NOMO-1 (cell line): ENCODE results near the gene TSPO2.
A peak's percentile ranks its signal among the peaks of the same experiment; 100 is the strongest.
"Not testable (repeated sequence)": the region's sequence is repeated elsewhere in the genome, so short reads cannot be mapped to it uniquely, and the experiment has no call there.

Source experiments
- DNase-seq, 2 experiments: peaks; one replicate each; lab custom pipeline; 2025; ENCODE audit not compliant: unreplicated experiment in 2 of 2; lab: John Stamatoyannopoulos, UW

Gene TSPO2

DNA sequence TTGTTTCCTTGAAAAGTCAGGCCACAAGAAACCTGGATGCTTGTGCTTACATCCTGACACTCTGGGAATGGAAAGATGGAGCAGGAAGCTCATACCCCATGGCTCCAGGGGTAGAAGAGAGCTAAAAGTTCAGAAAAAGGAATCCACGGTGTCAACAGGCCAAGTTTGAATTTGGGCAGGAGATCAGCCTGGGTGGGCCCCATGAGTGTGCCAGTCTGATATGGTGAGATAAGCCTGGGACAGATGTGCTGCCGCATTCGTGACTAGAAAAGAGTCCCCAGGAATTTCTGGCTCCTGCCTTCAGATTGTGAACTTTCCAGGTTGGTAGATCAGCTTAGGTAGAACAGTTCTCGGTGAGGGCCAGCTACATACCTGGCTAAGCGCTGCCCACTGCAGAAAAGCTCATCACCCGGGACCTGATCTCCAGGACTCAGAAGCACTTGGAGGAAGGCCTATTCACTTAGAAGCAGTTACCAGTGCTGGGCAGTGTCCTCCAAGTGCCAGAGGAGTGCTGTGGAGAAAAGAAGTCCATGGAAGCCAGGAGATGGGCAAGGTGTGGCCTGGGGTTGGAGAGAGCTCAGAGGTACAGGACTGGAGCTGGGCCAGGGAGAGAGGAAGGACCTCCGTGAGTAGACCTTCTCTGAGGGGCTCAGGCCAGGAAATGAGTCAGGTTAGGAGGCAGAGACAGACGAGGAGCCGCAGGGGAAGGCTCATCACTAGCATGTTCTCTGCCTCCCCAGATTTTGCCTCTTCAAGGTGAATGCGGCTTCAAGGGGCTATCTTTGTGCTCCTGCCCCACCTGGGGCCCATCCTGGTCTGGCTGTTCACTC lies at the start of gene TSPO2:
TSPO2 (plus strand) TSS at position 242 of the 830 bp plus-strand sequence; CDS start at position 761, 519 bp downstream.
- no peak for DNase-seq

DNA sequence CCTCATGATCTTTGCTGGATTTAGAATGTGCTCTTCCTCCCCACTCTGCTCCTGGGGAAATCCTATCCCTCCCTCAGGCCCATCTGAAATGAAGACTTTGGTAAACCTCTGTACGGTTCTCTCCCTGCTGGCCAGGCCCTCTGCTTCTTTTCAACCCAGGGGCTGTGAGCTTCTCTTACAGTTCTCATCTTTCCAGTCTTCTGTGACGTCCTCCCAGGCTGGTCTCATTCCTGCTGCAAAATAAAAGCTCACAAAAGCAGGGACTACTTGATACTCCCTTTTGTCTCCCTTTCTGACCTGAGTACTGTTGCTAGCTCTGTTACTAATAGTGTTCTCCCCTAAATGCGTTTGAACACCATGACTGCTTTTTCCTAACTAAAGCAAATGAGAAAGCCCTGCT lies 49.5 kb upstream of the TSPO2 start:
- no peak for DNase-seq

DNA sequence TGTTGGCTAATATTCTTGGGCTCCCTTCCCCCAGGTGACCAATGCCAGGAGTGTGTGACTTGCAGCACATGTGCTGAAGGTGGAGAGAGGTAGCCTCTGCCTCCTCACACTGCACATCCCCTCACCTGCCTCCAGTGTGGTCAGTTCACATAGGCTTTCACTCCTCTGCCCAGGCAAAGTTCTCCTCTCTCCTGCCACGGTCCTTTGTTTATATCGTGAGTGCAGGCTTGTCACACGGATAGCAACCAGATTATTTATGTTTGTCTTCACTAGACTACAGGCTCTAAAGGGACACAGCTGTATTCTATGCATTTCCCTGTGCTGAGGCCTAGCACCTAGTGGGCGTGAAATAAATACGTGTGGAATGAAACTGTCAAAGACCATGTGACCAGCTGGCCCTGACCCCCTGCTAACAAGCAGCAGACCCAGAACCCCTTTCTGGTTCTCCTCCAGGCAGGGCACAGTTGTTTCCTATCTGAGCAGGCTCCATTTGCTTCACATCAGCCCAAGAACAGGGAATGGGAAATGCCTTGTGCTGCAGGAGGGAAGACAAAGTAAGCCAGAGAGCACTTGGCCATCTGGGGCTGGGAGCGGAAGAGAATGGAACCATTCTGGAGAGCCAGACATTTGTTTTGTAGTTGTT lies 45.6 kb upstream of the TSPO2 start:
- no peak for DNase-seq

DNA sequence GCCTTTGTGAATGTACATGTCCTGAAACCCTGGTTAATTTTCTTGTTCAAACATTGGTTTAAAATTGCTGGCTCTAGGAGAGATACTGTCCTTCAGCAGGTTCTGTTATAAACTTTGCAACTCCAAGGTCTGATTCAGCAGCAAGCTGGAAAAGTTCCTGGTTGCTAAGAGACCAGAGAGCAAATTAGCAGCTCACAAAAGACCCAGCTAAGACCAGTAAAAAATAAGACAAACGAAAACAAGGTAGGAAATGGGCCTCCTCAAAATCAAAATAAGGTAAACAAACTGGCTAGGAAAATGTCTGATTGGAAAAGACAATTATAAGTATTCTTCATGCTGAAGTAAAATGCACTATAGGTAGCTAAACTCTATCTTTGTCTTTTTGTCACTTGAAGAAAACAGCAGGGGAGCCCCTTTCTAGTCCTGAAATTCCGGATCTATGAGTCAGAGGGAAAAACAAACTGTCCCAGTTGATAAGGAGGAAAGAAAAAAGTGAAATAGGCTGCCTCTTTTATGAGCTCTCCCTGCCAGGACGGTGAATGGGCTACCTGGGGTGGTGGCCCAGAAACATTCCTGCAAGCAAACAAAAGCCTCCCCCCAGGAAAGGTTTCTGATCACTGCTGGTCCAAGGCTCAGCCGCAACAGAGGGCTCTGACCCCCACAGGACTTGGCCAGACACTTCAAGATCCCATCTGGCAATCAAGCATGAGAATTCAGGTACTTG lies 44.9 kb upstream of the TSPO2 start:
- DNase-seq, result no peak

DNA sequence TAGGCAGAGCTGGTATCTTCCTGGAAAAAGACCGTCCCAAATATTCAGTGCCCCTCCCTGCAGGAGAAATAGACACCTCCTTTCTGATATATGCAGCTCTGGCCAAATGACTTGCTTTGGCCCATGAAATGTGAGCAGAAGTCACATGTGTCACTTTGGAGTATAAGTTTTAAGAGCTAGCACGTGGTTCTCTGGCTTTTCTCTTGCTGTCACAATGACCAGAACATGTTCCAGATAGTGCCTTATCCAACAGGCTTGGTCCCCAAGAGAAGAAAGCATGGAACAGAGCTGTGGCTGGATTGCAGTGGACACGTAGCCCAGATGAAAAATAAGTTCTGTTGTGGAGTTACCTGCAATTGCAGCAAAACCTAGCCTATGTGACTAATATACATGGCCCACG lies 43.6 kb upstream of the TSPO2 start:
- DNase-seq, result no peak

- peak; percentile 28 to 52 for DNase-seq
Observed at GRCh38 chr6:40999569-40999968, 42.7 kb upstream of the TSPO2 start.

DNA sequence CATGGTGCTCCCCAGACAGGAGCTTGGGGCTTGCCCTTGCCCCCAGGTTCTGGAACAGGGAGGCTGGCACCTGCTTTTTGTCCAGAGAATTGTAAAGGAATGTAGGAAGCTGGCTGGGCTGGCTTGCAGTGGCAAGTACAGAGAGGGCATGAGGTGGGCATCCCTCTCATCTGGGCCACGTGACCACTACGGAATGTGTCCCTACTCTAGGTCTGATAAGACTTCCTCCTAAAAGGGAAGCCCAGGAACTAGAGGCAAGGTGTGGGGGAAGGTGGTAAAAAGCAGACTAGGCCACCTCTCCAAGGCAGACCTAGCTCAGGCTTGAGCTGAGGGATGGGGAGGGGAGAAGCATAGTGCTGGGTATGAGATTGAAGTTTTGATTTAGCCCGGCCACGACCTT lies 42.0 kb upstream of the TSPO2 start:
- DNase-seq, result no peak

DNA sequence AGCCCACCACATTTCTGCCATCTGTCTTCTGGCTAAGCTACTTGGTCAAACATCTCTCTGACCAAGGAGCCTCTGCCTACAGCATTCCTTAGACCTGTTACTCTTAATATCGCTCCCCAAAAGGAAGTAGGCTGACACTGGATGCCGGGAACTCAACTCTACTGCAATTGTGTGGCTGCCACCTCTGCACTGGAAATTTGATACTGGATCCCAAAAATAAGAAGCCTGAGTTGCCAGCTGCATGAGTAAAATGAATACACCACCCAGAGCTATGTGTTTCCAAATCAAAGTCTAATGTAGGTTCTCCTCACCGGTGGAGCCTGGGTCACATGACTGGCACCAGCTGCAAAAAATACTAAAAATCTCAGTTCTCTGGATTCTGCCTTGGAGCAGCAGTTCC lies 40.1 kb upstream of the TSPO2 start:
- no peak for DNase-seq

DNA sequence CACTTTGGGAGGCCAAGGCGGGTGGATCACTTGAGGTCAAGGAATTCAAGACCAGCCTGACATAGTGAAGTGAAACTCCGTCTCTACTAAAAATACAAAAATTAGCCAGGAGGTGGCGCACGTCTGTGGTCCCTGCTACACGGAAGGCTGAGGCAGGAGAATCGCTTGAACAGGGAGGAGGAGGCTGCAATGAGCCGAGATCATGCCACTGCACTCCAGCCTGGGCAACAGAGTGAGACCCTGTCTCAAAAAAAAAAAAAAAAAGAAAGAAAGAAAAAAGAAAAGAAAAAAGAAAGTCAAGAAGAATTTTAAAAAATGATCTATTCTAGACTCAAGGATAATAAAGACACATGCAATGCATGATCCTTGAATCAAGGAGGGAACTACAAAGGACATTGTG lies 36.0 kb upstream of the TSPO2 start:
- peak; percentile 56 to 57 for DNase-seq

GRCh38 chr6:41006980-41007379 lies 35.3 kb upstream of the TSPO2 start:
- DNase-seq, result not testable (repeated sequence)

- DNase-seq, result no peak
Observed at GRCh38 chr6:41008011-41008410, 34.3 kb upstream of the TSPO2 start.

GRCh38 chr6:41009669-41010068 lies 32.6 kb upstream of the TSPO2 start:
- no peak for DNase-seq

GRCh38 chr6:41011673-41012072 lies 30.6 kb upstream of the TSPO2 start:
- DNase-seq, result no peak

DNA sequence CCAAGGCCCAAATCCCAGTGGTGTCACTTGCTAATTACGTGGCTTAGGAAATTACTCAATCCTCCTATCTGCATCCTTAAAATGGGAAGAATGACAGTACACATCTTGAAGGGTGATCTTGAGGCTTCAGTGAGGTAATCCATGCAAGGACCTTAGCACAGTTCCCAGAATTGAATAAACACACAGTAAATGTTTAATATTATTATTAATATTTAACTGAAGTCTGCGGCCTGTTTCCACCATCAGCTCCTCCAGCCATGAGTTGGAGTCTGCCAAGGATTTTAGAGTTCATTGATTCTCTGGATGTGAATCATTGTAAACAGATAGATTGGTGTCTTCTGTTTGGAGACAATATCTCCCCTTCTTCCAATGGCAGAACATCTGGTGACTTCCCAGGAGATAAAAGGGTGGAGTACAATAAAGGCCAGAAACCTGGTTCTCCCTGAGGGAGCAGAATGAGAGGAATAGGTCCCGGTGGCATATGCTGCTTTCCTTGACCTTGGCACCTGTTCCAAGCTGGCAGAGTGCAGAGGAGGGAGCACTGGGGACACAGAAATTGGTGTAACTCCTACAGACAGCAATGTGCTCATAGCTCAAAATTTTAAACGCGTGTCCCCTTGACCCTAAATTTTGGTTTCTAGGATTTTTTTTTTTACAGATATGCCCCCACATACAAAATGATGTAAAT lies 28.7 kb upstream of the TSPO2 start:
- no peak for DNase-seq

GRCh38 chr6:41014780-41015179 lies 27.5 kb upstream of the TSPO2 start:
- no peak for DNase-seq

DNA sequence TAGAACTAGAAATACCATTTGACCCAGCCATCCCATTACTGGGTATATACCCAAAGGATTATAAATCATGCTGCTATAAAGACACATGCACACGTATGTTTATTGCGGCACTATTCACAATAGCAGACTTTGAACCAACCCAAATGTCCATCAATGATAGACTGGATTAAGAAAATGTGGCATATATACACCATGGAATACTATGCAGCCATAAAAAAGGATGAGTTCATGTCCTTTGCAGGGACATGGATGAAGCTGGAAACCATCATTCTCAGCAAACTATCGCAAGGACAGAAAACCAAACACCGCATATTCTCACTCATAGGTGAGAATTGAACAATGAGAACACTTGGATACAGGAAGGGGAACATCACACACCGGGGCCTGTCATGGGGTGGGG lies 26.4 kb upstream of the TSPO2 start:
- not testable (repeated sequence) for DNase-seq

DNA sequence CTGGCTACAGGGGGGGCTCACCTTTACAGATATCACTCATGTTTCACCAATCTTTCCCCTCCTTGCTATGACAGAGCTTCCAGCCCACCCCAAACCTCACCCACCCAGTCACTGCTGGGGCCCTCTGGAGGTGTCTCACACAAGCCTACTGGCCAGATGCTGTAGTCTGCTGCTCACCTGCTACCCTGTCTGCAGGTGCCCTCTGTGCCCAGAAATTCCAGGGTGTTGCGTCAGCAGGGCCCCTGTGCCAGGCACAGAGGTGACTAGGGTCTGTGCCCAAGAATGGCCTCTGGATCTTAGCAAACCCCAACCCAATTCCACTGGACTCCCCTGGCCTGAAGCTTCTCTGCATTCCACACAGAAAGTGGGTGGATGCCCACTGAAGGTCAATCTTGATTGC lies 24.6 kb upstream of the TSPO2 start:
- DNase-seq, result no peak

DNA sequence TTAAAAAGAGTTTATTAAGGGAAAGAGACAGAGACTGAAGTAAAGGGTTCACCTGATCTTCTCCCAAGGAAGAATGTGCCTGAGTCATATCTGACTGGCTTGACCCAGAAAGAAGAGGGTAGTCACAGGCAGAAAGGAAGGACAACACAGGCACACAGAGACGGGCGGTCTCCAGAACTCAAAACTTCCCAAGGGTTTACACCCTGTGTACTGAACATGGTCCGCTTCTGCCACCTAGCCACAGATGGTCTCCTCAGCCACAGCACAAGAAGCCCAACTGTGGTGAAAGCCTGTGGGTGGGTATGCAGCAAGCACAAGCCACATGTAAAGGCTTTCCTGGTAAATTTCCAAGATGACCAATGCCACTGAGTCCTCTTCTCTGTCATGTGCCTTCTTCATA lies 20.4 kb upstream of the TSPO2 start:
- DNase-seq, result no peak

GRCh38 chr6:41022294-41022693 lies 20.0 kb upstream of the TSPO2 start:
- no peak for DNase-seq

DNA sequence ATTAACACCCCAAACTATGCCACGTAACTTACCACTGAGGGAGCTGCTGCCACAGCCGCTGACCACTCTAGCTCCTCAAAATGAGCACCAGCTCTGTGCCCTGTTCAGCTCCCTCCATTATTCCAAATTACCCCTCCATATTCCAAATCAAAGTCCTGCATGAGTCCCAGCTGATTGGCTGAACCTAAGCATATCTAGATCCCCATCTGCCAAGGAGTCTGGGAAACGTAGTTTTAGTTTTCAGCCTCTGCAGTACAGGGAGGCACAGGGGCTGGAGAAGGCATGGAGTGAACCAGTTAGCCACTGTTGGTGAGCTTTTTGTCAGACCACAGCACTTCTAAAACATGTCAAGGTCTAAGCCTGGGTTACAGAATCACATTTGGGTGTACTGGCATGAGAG lies 19.2 kb upstream of the TSPO2 start:
- no peak for DNase-seq

DNA sequence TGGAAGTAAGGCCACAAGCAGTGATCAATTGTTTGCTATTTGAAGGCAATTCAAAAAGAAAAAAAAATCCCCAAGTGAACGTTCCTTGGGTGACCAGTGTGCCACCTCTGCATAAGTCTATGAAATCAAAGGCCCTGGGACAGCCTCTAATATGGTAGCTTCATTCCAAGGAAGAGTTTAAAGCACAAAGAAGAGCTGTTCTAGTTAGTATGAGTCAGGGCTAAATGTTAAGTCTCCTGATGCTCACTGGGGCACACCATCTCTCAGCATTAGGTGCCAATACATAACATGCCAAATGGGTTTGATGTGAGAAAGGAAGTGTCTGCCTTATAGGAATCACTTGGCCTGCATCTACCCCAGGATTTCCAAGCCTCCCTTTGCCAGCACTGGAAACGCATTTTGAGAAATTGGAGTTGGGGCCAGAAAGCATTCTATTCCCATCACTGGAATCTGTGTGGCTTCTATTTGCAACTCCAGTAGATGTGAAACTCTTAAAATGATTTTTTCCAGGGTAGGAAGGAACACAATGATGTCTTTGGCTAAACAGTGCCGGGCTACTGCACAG lies 16.2 kb upstream of the TSPO2 start:
- no peak for DNase-seq
